NCI-H2081 (cell line): ENCODE results near the gene C2CD2.

Experiments
- DNase-seq, 2 experiments: peaks; one replicate each; lab custom pipeline; 2025; lab: John Stamatoyannopoulos, UW

C2CD2 gene

GRCh38 chr21:41908829-41909228 is 45.0 kb downstream of the C2CD2 start:
- no peak for DNase-seq

- no peak for DNase-seq
These were observed 46.1 kb downstream of the C2CD2 start for GRCh38 chr21:41907496-41908258.

GRCh38 chr21:41906770-41907169 is 47.0 kb downstream of the C2CD2 start:
- no peak for DNase-seq

GRCh38 chr21:41903559-41904351 is 50.1 kb downstream of the C2CD2 start:
- no peak for DNase-seq

- DNase-seq, result no peak
These were observed 50.9 kb downstream of the C2CD2 start for GRCh38 chr21:41902946-41903345.

- no peak for DNase-seq
These were observed 52.0 kb downstream of the C2CD2 start for GRCh38 chr21:41901782-41902181.

- DNase-seq, result no peak
These were observed 52.7 kb downstream of the C2CD2 start for GRCh38 chr21:41901099-41901498.

GRCh38 chr21:41900401-41900800 is 53.4 kb downstream of the C2CD2 start:
- DNase-seq, result no peak

- no peak for DNase-seq
These were observed 54.2 kb downstream of the C2CD2 start for GRCh38 chr21:41899426-41900202.

GRCh38 chr21:41898998-41899397 is 54.8 kb downstream of the C2CD2 start:
- no peak for DNase-seq

GRCh38 chr21:41897700-41898099 is 56.1 kb downstream of the C2CD2 start:
- no peak for DNase-seq

- no peak for DNase-seq
These were observed 56.7 kb downstream of the C2CD2 start for GRCh38 chr21:41897047-41897669.

- DNase-seq, result no peak
These were observed 58.0 kb downstream of the C2CD2 start for GRCh38 chr21:41895643-41896493.

- DNase-seq, result no peak
These were observed 58.8 kb downstream of the C2CD2 start for GRCh38 chr21:41894922-41895557.

- no peak for DNase-seq
These were observed 59.3 kb downstream of the C2CD2 start for GRCh38 chr21:41894511-41894910.

- no peak for DNase-seq
These were observed 61.1 kb downstream of the C2CD2 start for GRCh38 chr21:41892726-41893125.

- no peak for DNase-seq
These were observed 62.7 kb downstream of the C2CD2 start for GRCh38 chr21:41891132-41891531.

GRCh38 chr21:41890355-41890754 is 63.5 kb downstream of the C2CD2 start:
- DNase-seq, result no peak

GRCh38 chr21:41888749-41889376 is 65.0 kb downstream of the C2CD2 start:
- no peak for DNase-seq

GRCh38 chr21:41887667-41888066 is 66.2 kb downstream of the C2CD2 start:
- DNase-seq, result no peak
